Loucy (cell line): Measurements from ENCODE around the gene PKP2.

ENCODE experiments used
- H2AFZ ChIP-seq: fragments of 200-600 bp; sonication (generic); 2 replicates; pipeline ENCODE4 v1.6.0; 2016; ENCODE audit warnings: antibody characterized with exemption, mild to moderate bottlenecking, low read length, moderate library complexity
- H3F3A ChIP-seq: fragments of 200-600 bp; 2 replicates; pipeline ENCODE4 v1.6.0; 2016; ENCODE audit warnings: antibody characterized with exemption, low read depth, mild to moderate bottlenecking
- H3K27me3 ChIP-seq: fragments of 200-600 bp; sonication (generic); 2 replicates; pipeline ENCODE4 v1.6.1; 2014; ENCODE audit warnings: low read length, mild to moderate bottlenecking; ENCODE audit not compliant: insufficient read depth, poor library complexity, severe bottlenecking
- H3K36me3 ChIP-seq: fragments of 200-600 bp; sonication (generic); 2 replicates; pipeline ENCODE4 v1.6.1; 2016; ENCODE audit warnings: low read length; ENCODE audit not compliant: insufficient read depth
- H3K4me1 ChIP-seq: fragments of 200-600 bp; sonication (generic); 2 replicates; pipeline ENCODE4 v1.5.1; 2014; ENCODE audit warnings: low read length, mild to moderate bottlenecking; ENCODE audit not compliant: insufficient read depth, poor library complexity, severe bottlenecking
- H3K4me2 ChIP-seq: fragments of 200-600 bp; sonication (generic); 2 replicates; pipeline ENCODE4 v1.6.0; 2014; ENCODE audit warnings: antibody characterized with exemption, low read length, low read depth, mild to moderate bottlenecking; ENCODE audit not compliant: poor library complexity, severe bottlenecking
- H3K4me3 ChIP-seq: fragments of 200-600 bp; sonication (generic); 2 replicates; pipeline ENCODE4 v1.5.1; 2014; ENCODE audit warnings: low read length, mild to moderate bottlenecking, mixed read lengths; ENCODE audit not compliant: poor library complexity, severe bottlenecking
- H3K79me2 ChIP-seq: fragments of 200-600 bp; sonication (generic); 2 replicates; pipeline ENCODE4 v1.6.1; 2014; ENCODE audit warnings: low read length; ENCODE audit not compliant: insufficient read depth
- H3K9ac ChIP-seq: fragments of 200-600 bp; sonication (generic); 2 replicates; pipeline ENCODE4 v1.6.0; 2014; ENCODE audit warnings: mild to moderate bottlenecking, low read depth, low read length, moderate library complexity; ENCODE audit not compliant: poor library complexity, severe bottlenecking
- H3K9me2 ChIP-seq: fragments of 200-600 bp; sonication (generic); replicated peaks from 2 replicates; pipeline ENCODE4 v1.6.1; 2016; ENCODE audit warnings: low read depth, low read length, mixed read lengths
- H3K9me3 ChIP-seq: fragments of 200-600 bp; sonication (generic); 2 replicates; pipeline ENCODE4 v1.6.1; 2014; ENCODE audit warnings: mild to moderate bottlenecking, antibody characterized with exemption, low read length, low read depth; ENCODE audit not compliant: insufficient read depth
- H4K20me1 ChIP-seq: fragments of 200-600 bp; sonication (generic); 2 replicates; pipeline ENCODE4 v1.6.0; 2014; ENCODE audit warnings: antibody characterized with exemption, low read length, mild to moderate bottlenecking; ENCODE audit not compliant: insufficient read depth, poor library complexity, severe bottlenecking
- CTCF ChIP-seq: fragments of 200-600 bp; sonication (generic); conservative IDR thresholded peaks from 2 replicates; pipeline ENCODE4 v1.5.1; 2014; ENCODE audit warnings: mild to moderate bottlenecking, antibody characterized with exemption, low read length
- EZH2phosphoT487 ChIP-seq: fragments of 200-600 bp; IDR thresholded peaks from 2 replicates; pipeline ENCODE4 v1.6.1; 2018; ENCODE audit warnings: antibody characterized with exemption, mild to moderate bottlenecking, moderate library complexity, borderline replicate concordance

Gene PKP2

GRCh38 chr12:32926963-32927362, 30.4 kb upstream of the PKP2 start:
- Histone ChIP-seq H3K4me1 (no peaks in the 10 kb centered on the region), H3K9ac (no peak overlapping the region), H3K9me3 (no peaks in the 10 kb centered on the region), H3K9me2 (no peaks in the 10 kb centered on the region), H3K79me2 (no peaks in the 10 kb centered on the region), H3K27me3 (no peaks in the 10 kb centered on the region), H3K4me2 (no peak overlapping the region), H4K20me1 (no peaks in the 10 kb centered on the region), H3F3A (no peaks in the 10 kb centered on the region), H3K4me3 (no peak overlapping the region), H2AFZ (no peak overlapping the region), H3K36me3 (no peaks in the 10 kb centered on the region)
- TF ChIP-seq CTCF: no peak

- Histone ChIP-seq H3K9ac (no peak overlapping the region), H3K9me2 (no peaks in the 10 kb centered on the region), H3K4me3 (no peak overlapping the region), H3K36me3 (no peaks in the 10 kb centered on the region), H3F3A (no peaks in the 10 kb centered on the region), H3K4me2 (no peak overlapping the region), H3K79me2 (no peaks in the 10 kb centered on the region), H3K4me1 (no peaks in the 10 kb centered on the region), H4K20me1 (no peaks in the 10 kb centered on the region), H2AFZ (no peak overlapping the region), H3K9me3 (no peaks in the 10 kb centered on the region), H3K27me3 (no peaks in the 10 kb centered on the region)
- TF ChIP-seq EZH2phosphoT487 (no peak), CTCF (no peak)
Observed at GRCh38 chr12:32926356-32926755, 29.8 kb upstream of the PKP2 start.

GRCh38 chr12:32922546-32923297, 26.1 kb upstream of the PKP2 start:
- Histone ChIP-seq H2AFZ (no peak overlapping the region), H3K36me3 (no peaks in the 10 kb centered on the region), H3K4me2 (no peak overlapping the region), H3K4me3 (no peak overlapping the region), H3K9me2 (no peaks in the 10 kb centered on the region), H3K9me3 (no peaks in the 10 kb centered on the region), H4K20me1 (no peaks in the 10 kb centered on the region), H3K79me2 (no peaks in the 10 kb centered on the region), H3F3A (no peaks in the 10 kb centered on the region), H3K4me1 (no peaks in the 10 kb centered on the region), H3K9ac (no peak overlapping the region), H3K27me3 (no peaks in the 10 kb centered on the region)
- TF ChIP-seq EZH2phosphoT487 (no peak), CTCF (no peak)
